Motor neuron (in vitro differentiated cells): ENCODE results near the gene TEX12. TPM values are rescaled to one million over a fixed set of nuclear protein-coding genes. Genes with fewer than 3 reads are reported as not detected.

ENCODE experiments used
- total RNA-seq, 8 experiments: library from RNA; unstranded; fragments of 300-600 nt; gene quantifications; 2 replicates each; pipeline versions ENCODE4 v1.2.3 to v1.2.4, GENCODE V29; 2022

TEX12 gene
- total RNA-seq, 8 experiments from 2014 or later: 0.17 to 1.1 (median 0.41) TPM; not detected in 4

Other genes starting within 250 kb of the TEX12 start
- gene C11orf52, start 248.5 kb upstream of the TEX12 start, total RNA-seq: 1 to 10 TPM in 3 of 8 experiments, under 1 TPM in 5; 0.27 to 7.3 (median 0.55) TPM
- 10 to 100 TPM; 20.1 to 47.0 (median 38.0) TPM for gene DIXDC1, start 230.0 kb upstream of the TEX12 start, total RNA-seq
- gene DLAT, start 142.0 kb upstream of the TEX12 start, total RNA-seq: 10 to 100 TPM; 23.4 to 70.2 (median 36.8) TPM
- gene PIH1D2, start 93.4 kb upstream of the TEX12 start, total RNA-seq: 10 to 100 TPM in 1 of 8 experiments, 1 to 10 TPM in 7; 2.1 to 20.3 (median 3.2) TPM
- 10 to 100 TPM; 21.8 to 42.5 (median 37.1) TPM for gene NKAPD1, start 93.1 kb upstream of the TEX12 start, total RNA-seq
- 100 to 1,000 TPM in 7 of 8 experiments, 10 to 100 TPM in 1; 94.3 to 189 (median 128) TPM for gene TIMM8B, start 80.6 kb upstream of the TEX12 start, total RNA-seq
- 100 to 1,000 TPM in 2 of 8 experiments, 10 to 100 TPM in 6; 30.2 to 158 (median 59.3) TPM for gene SDHD, start 80.5 kb upstream of the TEX12 start, total RNA-seq
- gene IL18, start 3.3 kb upstream of the TEX12 start, total RNA-seq: 10 to 100 TPM in 1 of 8 experiments, 1 to 10 TPM in 4, under 1 TPM in 2, not detected in 1; 0.25 to 15.0 (median 1.7) TPM
- gene BCO2, start 8.1 kb downstream of the TEX12 start, total RNA-seq: 10 to 100 TPM in 5 of 8 experiments, 1 to 10 TPM in 3; 4.0 to 66.9 (median 11.2) TPM
- 10 to 100 TPM; 35.8 to 82.5 (median 46.3) TPM for gene PTS, start 59.1 kb downstream of the TEX12 start, total RNA-seq
- under 1 TPM in 5 of 8 experiments, not detected in 3; 0.16 to 0.67 (median 0.28) TPM for gene PLET1, start 93.5 kb downstream of the TEX12 start, total RNA-seq